GM18909 (cell line): Measurements from ENCODE around the gene PI4KB.

Experiments
- ATAC-seq: cut with Tn5 transposase; IDR thresholded peaks from one replicate; pipeline ENCODE4 v1.9.1; 2021; ENCODE audit warnings: mild to moderate bottlenecking; ENCODE audit not compliant: unreplicated experiment, poor library complexity

The PI4KB gene

GRCh38 chr1:151313501-151313900 lies 13.7 kb downstream of the PI4KB start:
- no peak for ATAC-seq

- ATAC-seq, result no peak
Measured at GRCh38 chr1:151312826-151313225, 14.4 kb downstream of the PI4KB start.

DNA sequence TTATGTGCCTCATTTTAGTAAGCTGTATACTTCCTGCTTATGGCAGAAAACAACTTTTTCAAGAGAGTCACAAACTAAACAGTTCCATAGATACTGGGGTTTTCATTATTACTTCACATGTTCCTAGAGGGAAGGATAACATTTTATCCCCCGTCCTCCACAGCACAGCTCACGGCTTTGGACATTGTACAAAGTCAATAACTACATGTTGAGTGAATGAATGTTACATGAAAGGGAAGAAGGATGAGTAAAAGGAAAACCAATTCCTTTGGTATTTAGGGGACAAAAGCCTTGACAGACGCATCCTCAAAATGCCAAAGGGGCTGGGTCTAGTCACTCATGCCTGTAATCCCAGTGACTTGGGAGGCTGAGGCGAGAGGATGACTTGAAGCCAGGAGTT lies 14.8 kb downstream of the PI4KB start:
- ATAC-seq, result no peak

DNA sequence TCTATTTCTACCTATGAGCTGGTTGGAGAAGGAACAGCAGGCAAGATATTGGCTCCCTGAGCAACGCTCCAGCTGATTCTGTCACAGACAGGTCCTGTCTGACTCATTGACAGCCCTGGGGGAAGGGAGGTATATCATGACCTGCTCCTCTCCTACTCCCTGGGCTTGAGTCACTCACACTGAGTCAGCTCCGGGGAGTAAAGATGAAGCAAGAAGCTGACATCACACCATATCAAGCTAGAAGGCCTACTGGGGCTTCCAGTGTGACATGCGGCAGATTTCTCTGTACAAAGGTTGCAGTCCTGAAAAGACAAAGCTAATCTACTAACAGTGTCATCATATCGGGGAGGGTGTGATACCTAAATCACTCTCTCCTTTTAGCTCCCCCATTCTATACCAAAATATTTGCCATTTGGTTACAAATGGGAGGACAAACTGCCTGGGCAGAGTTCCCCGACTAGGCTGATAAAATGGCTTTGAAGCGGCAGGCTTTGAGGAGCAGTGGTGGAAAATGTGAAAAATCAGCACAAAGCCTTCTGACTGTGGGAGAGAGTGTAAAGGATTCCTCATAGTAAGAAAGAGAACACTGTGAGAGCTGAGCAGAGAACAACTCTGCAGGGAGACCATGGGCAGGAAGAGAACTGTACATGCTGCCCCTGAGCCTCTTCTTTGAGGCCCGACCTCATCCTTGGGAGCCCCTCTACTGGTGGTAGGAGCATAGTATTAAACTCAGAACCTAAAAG lies 15.5 kb downstream of the PI4KB start:
- ATAC-seq, result no peak

DNA sequence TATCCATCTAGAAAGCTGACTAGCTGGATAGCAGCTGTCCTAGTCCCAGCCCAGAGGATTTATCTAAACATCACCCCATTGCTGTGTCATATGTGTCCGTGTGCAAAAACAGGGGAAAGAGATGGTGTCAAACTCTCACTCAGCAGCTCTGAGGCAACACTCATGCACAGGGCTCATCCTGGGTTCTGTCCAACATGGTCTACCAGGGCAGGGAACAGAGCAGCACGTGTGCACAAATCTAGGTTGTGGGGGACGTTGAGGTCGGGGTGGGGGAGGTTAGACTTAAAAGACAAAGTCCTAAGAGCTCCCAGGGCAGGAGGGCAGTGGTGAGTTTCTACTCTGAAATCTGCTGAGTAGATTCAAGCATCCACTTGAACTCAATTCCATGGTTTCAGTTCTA lies 16.2 kb downstream of the PI4KB start:
- ATAC-seq, result no peak

GRCh38 chr1:151309811-151310323 lies 17.3 kb downstream of the PI4KB start:
- no peak for ATAC-seq

- no peak for ATAC-seq
Measured at GRCh38 chr1:151294742-151295462, 32.3 kb downstream of the PI4KB start.

- no peak for ATAC-seq
Measured at GRCh38 chr1:151293093-151293492, 34.1 kb downstream of the PI4KB start.

DNA sequence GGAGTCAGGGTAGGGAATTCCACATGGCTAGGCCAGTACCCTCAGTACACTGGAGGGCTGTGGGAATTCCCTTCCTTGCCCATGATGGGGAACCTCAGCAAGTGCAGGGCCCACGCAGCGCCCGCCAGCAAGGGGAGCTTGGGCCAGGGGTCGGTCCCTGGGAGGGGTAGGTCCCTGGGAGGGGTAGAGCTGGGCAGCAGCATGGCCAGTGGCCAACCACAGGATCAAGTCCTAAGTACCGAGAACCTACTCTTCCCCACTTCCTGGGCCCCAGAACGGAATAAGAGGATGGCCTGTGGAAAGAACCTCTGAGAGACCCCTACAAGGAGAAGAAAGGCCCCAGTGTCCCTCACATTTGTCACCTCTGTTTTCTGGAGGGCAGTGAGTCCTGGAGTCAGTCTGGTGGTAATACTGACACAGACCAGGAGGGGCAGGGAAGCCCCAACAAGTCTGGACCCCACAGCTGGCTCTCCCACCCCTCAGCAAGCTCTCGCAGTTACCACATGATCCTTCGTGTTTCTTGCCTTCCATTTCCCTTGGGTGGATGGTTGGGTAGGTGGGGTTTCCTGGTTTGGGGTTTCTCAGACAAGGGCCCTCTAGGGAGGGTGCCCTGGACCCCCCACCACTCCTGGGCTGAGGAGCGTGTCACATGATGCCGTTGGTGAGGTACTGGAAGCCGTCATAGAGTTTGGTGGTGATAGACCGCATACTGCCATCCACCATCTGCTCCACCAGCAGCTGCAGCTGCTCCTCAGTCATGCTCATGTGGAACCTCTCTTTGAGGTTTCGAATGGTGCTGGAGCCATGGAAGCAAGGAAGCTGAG lies 34.8 kb downstream of the PI4KB start:
- ATAC-seq, result no peak

DNA sequence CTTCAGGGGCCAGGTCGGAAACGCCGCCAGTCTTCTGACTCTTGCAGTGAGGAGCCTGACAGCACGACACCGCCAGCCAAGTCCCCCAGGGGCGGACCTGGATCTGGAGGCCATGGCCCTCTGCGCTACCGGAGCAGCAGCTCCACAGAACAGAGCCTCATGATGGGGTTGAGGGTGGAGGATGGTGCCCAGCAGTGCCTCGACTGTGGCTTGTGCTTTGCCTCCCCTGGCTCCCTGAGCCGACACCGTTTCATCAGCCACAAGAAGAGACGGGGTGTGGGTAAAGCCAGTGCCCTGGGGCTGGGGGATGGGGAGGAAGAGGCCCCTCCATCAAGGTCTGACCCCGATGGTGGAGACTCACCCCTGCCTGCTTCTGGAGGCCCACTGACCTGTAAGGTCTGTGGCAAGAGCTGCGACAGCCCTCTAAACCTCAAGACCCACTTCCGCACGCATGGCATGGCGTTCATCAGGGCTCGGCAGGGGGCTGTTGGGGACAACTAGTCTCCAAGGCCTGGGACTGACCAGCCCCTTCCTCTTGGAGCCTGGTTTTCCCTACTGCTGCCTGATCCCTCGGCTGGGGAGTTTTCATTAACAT lies 36.4 kb downstream of the PI4KB start:
- no peak for ATAC-seq

DNA sequence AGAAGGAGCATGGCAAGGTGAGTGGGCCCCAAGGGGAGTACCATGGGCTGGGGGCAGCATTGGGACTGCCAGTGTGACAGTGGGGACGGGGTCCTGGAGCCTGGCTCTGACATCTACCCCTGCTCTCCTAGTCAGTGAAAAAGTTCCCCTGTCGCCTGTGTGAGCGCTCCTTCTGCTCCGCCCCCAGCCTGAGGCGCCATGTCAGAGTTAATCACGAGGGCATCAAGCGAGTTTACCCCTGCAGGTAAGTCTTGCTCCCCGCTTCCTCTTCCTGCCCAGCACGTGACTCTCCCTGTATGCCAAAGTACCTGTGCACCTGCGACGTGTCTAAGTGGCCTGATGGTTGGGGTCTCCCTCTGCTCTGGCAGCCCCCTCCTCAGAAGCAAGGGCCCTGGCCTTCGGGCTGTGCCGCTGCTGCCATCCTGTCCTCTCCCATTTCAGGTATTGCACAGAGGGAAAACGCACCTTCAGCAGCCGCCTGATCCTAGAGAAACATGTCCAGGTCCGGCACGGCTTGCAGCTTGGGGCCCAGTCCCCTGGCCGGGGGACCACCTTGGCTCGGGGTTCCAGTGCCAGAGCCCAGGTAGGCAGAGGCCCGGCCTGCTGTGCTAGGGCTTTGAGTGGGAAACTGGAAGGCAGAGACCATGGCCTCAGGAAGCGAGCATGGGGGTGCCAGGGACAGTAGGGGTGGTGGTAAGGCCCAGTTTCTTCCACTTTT lies 37.1 kb downstream of the PI4KB start:
- ATAC-seq, result no peak

DNA sequence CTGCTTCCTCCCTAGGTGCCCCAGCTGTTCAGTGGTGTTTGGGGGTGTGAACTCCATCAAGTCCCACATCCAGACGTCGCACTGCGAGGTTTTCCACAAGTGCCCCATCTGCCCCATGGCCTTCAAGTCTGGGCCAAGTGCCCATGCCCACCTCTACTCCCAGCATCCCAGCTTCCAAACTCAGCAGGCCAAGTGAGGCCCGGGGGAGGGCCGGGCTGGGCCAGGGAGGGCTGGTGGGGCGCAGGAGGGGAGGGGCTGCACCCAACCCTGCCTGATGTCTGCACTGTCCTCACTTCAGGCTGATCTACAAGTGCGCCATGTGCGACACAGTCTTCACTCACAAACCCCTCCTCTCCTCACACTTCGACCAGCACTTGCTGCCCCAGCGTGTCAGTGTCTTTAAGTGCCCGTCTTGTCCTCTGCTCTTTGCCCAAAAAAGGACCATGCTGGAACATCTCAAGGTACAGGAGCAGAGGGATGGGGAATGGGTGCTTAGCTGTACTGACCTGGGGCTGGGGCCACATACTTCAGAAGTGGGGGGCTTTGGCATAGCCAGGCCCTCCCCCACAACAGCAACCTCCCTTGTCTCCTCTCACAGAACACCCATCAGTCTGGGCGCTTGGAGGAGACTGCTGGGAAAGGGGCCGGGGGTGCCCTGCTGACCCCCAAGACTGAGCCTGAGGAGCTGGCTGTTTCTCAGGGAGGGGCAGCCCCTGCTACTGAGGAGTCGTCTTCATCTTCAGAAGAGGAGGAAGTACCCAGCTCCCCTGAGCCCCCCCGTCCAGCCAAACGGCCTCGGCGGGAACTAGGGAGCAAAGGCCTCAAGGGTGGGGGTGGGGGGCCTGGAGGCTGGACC lies 37.9 kb downstream of the PI4KB start:
- no peak for ATAC-seq

GRCh38 chr1:151288502-151288901 lies 38.7 kb downstream of the PI4KB start:
- no peak for ATAC-seq

- no peak for ATAC-seq
Measured at GRCh38 chr1:151287767-151288500, 39.3 kb downstream of the PI4KB start.

DNA sequence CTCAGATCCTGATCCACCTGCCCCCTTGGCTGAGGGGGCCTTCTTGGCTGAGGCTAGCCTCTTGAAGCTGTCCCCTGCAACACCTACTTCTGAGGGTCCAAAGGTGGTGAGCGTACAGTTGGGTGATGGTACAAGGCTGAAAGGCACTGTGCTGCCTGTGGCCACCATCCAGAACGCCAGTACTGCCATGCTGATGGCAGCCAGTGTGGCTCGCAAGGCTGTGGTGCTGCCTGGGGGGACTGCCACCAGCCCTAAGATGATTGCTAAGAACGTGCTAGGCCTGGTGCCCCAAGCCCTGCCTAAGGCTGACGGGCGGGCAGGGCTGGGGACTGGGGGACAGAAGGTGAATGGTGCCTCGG lies 39.9 kb downstream of the PI4KB start:
- ATAC-seq, result no peak

- ATAC-seq, result no peak
Measured at GRCh38 chr1:151286619-151287340, 40.4 kb downstream of the PI4KB start.

- ATAC-seq, result no peak
Measured at GRCh38 chr1:151284013-151284577, 43.1 kb downstream of the PI4KB start.
